HepG2 (cell line): ENCODE results near the gene RPS10. TPM values are rescaled to one million over a fixed set of nuclear protein-coding genes. Genes with fewer than 3 reads are reported as not detected.
A peak's percentile ranks its signal among the peaks of the same experiment; 100 is the strongest.

Source experiments
- ATAC-seq: fragments of 200-7000 bp; cut with Tn5 transposase; 3 replicates; pipeline ENCODE4 v1.9.1; 2020; ENCODE audit warnings: mild to moderate bottlenecking, moderate library complexity
- BruUV-seq: library from RNA; stranded (reverse); fragments of 400-500 nt; replicated peaks from 2 replicates; lab custom pipeline; 2021; lab: Mats Ljungman, UMichigan
- CTCF ChIA-PET: fragments of 300-600 bp; formaldehyde crosslinking; extraction: SDS; loops from one replicate; lab custom pipeline; 2021; ENCODE audit warnings: low total read pairs, inconsistent platforms, low intra/inter-chr PET ratio; lab: Yijun Ruan, JAX
- POLR2A ChIA-PET: fragments of 350-600 bp; sonication (Branson Sonifier 250); formaldehyde crosslinking; loops from one replicate; lab custom pipeline; 2020; ENCODE audit warnings: antibody characterized with exemption, inconsistent platforms; lab: Yijun Ruan, JAX
- DNase-seq: peaks from one replicate; pipeline ENCODE4 v3.0.0-alpha.2; 2015; ENCODE audit warnings: low spot score
- FAIRE-seq: peaks from 3 replicates; lab custom pipeline; 2011; peaks lifted over from hg19 to GRCh38; lab: Jason Lieb, UNC
- H2AFZ ChIP-seq: one replicate; pipeline ENCODE4 v1.6.1; 2011; ENCODE audit warnings: low read length, inconsistent platforms
- H3K27ac ChIP-seq: fragments of 300-600 bp; 3 replicates; pipeline ENCODE4 v1.8.0; 2011; ENCODE audit warnings: mixed run types, mild to moderate bottlenecking, mixed read lengths, low read length, inconsistent platforms; ENCODE audit not compliant: insufficient read depth; ENCODE audit errors: extremely low read length
- H3K27me3 ChIP-seq, 2 experiments: fragments of 200-600 bp in 1 of 2; 2 replicates in 1 of 2; 3 replicates in 1 of 2; pipeline versions ENCODE4 v1.6.0 to v1.8.0; 2011; ENCODE audit warnings: low read length in 2 of 2, mild to moderate bottlenecking in 2 of 2, moderate library complexity in 2 of 2, inconsistent platforms in 1 of 2; ENCODE audit not compliant: insufficient read depth in 2 of 2, control insufficient read depth in 1 of 2
- H3K36me3 ChIP-seq, 2 experiments: fragments of 200-600 bp in 1 of 2; replicated peaks in 1 of 2; 2 replicates in 1 of 2; 3 replicates in 1 of 2; pipeline versions ENCODE4 v1.5.1 to v1.8.0; 2011; ENCODE audit warnings: low read length in 2 of 2, inconsistent platforms in 1 of 2; ENCODE audit not compliant: insufficient read depth in 2 of 2, control insufficient read depth in 1 of 2
- H3K4me1 ChIP-seq: 2 replicates; pipeline ENCODE4 v1.5.1; 2012; ENCODE audit warnings: low read length, inconsistent platforms; ENCODE audit not compliant: insufficient read depth
- H3K4me2 ChIP-seq: 2 replicates; pipeline ENCODE4 v1.6.0; 2011; ENCODE audit warnings: low read depth, low read length, inconsistent platforms
- H3K4me3 ChIP-seq, 3 experiments: fragments of 200-600 bp in 1 of 3; sonication (generic), shearing (Covaris generic) in 1 of 3; replicated peaks in 1 of 3; 2 replicates each; pipeline ENCODE4 v1.5.1; 2011 to 2016; ENCODE audit warnings: low read length in 3 of 3, inconsistent platforms in 2 of 3, low read depth in 2 of 3, mild to moderate bottlenecking in 2 of 3, control low read depth in 1 of 3, mixed read lengths in 1 of 3; ENCODE audit not compliant: insufficient read depth in 1 of 3
- H3K79me2 ChIP-seq: one replicate; pipeline ENCODE4 v1.6.1; 2011; ENCODE audit warnings: low read length, inconsistent platforms; ENCODE audit not compliant: insufficient read depth
- H3K9ac ChIP-seq: 2 replicates; pipeline ENCODE4 v1.6.0; 2011; ENCODE audit warnings: mild to moderate bottlenecking, low read depth, low read length, inconsistent platforms; ENCODE audit not compliant: insufficient read depth
- H3K9me3 ChIP-seq: 2 replicates; pipeline ENCODE4 v1.5.1; 2012; ENCODE audit warnings: mild to moderate bottlenecking, low read length
- H4K20me1 ChIP-seq: 2 replicates; pipeline ENCODE4 v1.6.0; 2011; ENCODE audit warnings: inconsistent platforms, mild to moderate bottlenecking, low read length, moderate library complexity; ENCODE audit not compliant: insufficient read depth
- HMG20B ChIP-seq: conservative IDR thresholded peaks from 2 replicates; pipeline ENCODE4 v1.6.1; 2016; ENCODE audit warnings: missing genetic modification reagents, missing compliant biosample characterization
- MTA3 ChIP-seq: sonication (generic); formaldehyde crosslinking; IDR thresholded peaks from 2 replicates; pipeline ENCODE4 v1.4.0; 2020; ENCODE audit warnings: missing genetic modification reagents
- ONECUT2 ChIP-seq: sonication (generic); formaldehyde crosslinking; IDR thresholded peaks from 2 replicates; pipeline ENCODE4 v1.4.0; 2020; ENCODE audit warnings: missing genetic modification reagents
- SAP130 ChIP-seq: IDR thresholded peaks from 2 replicates; pipeline ENCODE4 v1.6.1; 2016; ENCODE audit warnings: low read depth
- SMARCE1 ChIP-seq: fragments of 450-650 bp; IDR thresholded peaks from 2 replicates; pipeline ENCODE4 v1.6.1; 2017; ENCODE audit warnings: borderline replicate concordance
- ZNF292 ChIP-seq: sonication (generic); formaldehyde crosslinking; IDR thresholded peaks from 2 replicates; pipeline ENCODE4 v1.8.1; 2022; ENCODE audit warnings: mild to moderate bottlenecking, low read depth, missing genetic modification reagents, borderline replicate concordance
- ZNF512B ChIP-seq: sonication (generic); formaldehyde crosslinking; IDR thresholded peaks from 2 replicates; pipeline ENCODE4 v1.5.1; 2020; ENCODE audit warnings: missing genetic modification reagents, mild to moderate bottlenecking, borderline replicate concordance
- ZNF781 ChIP-seq: sonication (generic); formaldehyde crosslinking; IDR thresholded peaks from 2 replicates; pipeline ENCODE4 v1.5.1; 2020; ENCODE audit warnings: borderline replicate concordance, mild to moderate bottlenecking, missing genetic modification reagents; ENCODE audit errors: not compliant biosample characterization
- WGBS: methylation state at CpG from one replicate; pipeline ENCODE4 v1.1.6; 2017; ENCODE audit warnings: low lambda C conversion rate; 5-methylcytosine and 5-hydroxymethylcytosine counted together
- in situ Hi-C: cut with HindIII; loops from 2 replicates; pipeline ENCODE4 v1.10.0; 2017; ENCODE audit warnings: low pct_unique_long_range_greater_than_20kb; ENCODE audit not compliant: extremely low pct_ligation_motif_present
- intact Hi-C: fragments of 100-400 bp; cut with micrococcal nuclease; formaldehyde crosslinking; loops from one replicate; pipeline ENCODE4 v1.10.0; 2022; ENCODE audit not compliant: unreplicated experiment
- polyA plus RNA-seq, 8 experiments: library from polyadenylated mRNA; depleted of rRNA in 3 of 8; stranded (reverse) in 7 of 8; unstranded in 1 of 8; fragments of >200 nt; fragmentation: Illumina TruSeq in 4 of 8; extraction: Trizol in 4 of 8; gene quantifications; 2 replicates each; pipeline versions ENCODE4 v1.2.1 to v1.2.3, GENCODE V29; 2011 to 2016; ENCODE audit warnings: low read depth in 4 of 8, missing spikeins in 1 of 8, mixed read lengths in 1 of 8; ENCODE audit not compliant: insufficient read depth in 1 of 8
- total RNA-seq, 5 experiments: library from RNA; depleted of rRNA; stranded (reverse); fragments of >200 nt; fragmentation: Illumina TruSeq; extraction: Trizol; gene quantifications; 2 replicates each; pipeline ENCODE4 v1.2.3, GENCODE V29; 2016; ENCODE audit warnings: low read depth in 1 of 5
- TF ChIP-seq, protein P1 (sequence below): IDR thresholded peaks from 2 replicates; pipeline ENCODE4 v1.6.1; 2018; ENCODE audit warnings: missing genetic modification reagents, mild to moderate bottlenecking, missing compliant biosample characterization
- TF ChIP-seq, protein P2 (sequence below): sonication (generic); formaldehyde crosslinking; IDR thresholded peaks from 2 replicates; pipeline ENCODE4 v1.4.0; 2020; ENCODE audit warnings: low read depth, mild to moderate bottlenecking, missing genetic modification reagents

Gene RPS10
- total and polyA plus RNA-seq, 2 of the 13 experiments (the other 11 are each of a cell fraction or from before 2014, with no cell fraction given): 2,909 to 4,648 TPM

GRCh38 chr6:34374508-34374907, 51.4 kb downstream of the RPS10 start:
- Histone ChIP-seq H3K4me3 (no peak overlapping the region), H3K9ac (no peak overlapping the region), H4K20me1 (peaks cover 21% of the 10 kb centered on the region; the same call in 1 of the 2 replicates), H3K27ac (peak overlapping the region; percentile 21), H3K9me3 (no peaks in the 10 kb centered on the region), H3K79me2 (peaks cover 74% of the 10 kb centered on the region), H3K27me3 (no peaks in the 10 kb centered on the region), H3K4me1 (peaks cover 42% of the 10 kb centered on the region), H2AFZ (no peak overlapping the region), H3K4me2 (no peak overlapping the region), H3K36me3 (peaks cover 2 to 3% of the 10 kb centered on the region in 2 experiments; a peak in 2 of 5 replicates)
- in situ Hi-C loops: no loop called here
- 95% methylated on average over 4 of the region's 4 CpGs for WGBS
- intact Hi-C loops: no loop called here
- no peak for FAIRE-seq
- ChIA-PET CTCF (no interaction called here), POLR2A (no interaction called here)
- DNase-seq: no peak
- TF ChIP-seq ZNF292 (CRISPR knock-in tag): 0 out of 2 replicates have a peak, but pooled peaks have one; percentile 4
- TF ChIP-seq MTA3 (CRISPR knock-in tag): no peak
- TF ChIP-seq ONECUT2: no peak
- TF ChIP-seq HMG20B (CRISPR knock-in tag): no peak
- peak; percentile 7; the same call in 1 of the 2 replicates for TF ChIP-seq SAP130 (CRISPR knock-in tag)
- TF ChIP-seq, protein P1, sequence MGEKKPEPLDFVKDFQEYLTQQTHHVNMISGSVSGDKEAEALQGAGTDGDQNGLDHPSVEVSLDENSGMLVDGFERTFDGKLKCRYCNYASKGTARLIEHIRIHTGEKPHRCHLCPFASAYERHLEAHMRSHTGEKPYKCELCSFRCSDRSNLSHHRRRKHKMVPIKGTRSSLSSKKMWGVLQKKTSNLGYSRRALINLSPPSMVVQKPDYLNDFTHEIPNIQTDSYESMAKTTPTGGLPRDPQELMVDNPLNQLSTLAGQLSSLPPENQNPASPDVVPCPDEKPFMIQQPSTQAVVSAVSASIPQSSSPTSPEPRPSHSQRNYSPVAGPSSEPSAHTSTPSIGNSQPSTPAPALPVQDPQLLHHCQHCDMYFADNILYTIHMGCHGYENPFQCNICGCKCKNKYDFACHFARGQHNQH (CRISPR knock-in tag): no peak
- TF ChIP-seq, protein P2, sequence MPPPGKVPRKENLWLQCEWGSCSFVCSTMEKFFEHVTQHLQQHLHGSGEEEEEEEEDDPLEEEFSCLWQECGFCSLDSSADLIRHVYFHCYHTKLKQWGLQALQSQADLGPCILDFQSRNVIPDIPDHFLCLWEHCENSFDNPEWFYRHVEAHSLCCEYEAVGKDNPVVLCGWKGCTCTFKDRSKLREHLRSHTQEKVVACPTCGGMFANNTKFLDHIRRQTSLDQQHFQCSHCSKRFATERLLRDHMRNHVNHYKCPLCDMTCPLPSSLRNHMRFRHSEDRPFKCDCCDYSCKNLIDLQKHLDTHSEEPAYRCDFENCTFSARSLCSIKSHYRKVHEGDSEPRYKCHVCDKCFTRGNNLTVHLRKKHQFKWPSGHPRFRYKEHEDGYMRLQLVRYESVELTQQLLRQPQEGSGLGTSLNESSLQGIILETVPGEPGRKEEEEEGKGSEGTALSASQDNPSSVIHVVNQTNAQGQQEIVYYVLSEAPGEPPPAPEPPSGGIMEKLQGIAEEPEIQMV (CRISPR knock-in tag): no peak
- TF ChIP-seq SMARCE1: no peak
- no peak for TF ChIP-seq ZNF512B (CRISPR knock-in tag)
- TF ChIP-seq ZNF781 (CRISPR knock-in tag): no peak
- BruUV-seq: TSS peak; percentile 37
- no peak for ATAC-seq
